ENCODE data around the gene PHRF1. TPM values are rescaled to one million over a fixed set of nuclear protein-coding genes. Genes with fewer than 3 reads are reported as not detected.
"Not testable (repeated sequence)": the region's sequence is repeated elsewhere in the genome, so short reads cannot be mapped to it uniquely, and the experiment has no call there.

Gene PHRF1
- total RNA-seq, 6 experiments from 2014 or later = 15.4 to 21.9 (median 20.3) TPM

DNA sequence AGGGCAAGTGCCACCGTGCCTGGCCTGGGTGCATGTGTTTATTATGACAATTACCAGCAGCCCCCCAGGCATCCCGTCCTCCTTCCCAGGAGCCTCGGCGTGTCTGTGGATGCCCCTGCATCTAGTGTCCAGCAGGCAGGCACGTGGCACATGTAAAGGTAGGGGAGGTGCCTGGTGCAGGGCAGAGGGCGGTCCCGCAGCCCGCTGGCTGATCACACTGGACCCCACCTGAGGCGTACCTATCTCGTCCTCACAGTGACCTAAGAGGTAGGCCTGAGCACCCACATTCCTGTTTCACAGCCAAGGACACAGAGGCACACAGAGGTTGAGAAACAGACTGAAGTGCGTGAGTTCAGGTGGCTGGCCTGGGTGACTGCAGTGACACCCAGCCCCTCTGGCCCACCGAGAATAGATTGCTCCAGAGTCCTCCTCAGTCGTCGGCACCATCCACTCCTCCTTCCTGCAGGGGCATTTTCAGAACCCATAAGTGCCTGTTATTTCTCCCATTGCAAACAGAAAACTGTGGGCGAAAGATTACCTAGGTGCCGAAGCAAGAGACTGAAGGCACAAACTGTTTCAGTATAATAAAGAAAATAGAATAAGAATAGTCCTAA is 3.0 kb upstream of the PHRF1 start:
- WGBS (ENCODE audit: insufficient coverage, low coverage, low lambda C conversion rate, missing lambda C conversion rate) = 63% methylated on average over 4 of the region's 16 CpGs
- no peak for ATAC-seq

DNA sequence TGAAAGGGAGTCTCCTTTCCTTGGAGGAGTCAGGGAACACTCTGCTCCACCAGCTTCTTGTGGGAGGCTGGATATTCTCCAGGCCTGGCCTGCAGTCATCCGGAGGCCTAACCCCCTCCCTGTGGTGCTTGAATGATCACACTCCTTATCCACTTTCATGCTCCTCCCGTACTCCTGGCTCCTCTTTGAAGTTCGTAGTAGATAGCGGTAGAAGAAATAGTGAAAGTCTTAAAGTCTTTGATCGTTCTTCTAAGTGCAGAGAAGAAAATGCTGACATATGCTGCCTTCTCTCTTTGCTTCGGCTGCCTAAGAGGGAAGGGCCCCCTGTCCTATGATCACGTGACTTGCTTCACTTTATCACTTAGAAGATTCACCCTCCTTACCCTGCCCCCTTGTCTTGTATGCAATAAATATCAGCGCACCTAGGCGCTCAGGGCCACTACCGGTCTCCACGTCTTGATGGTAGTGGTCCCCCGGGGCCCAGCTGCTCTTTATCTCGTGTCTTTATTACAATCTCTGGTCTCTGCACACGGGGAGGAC is 2.2 kb upstream of the PHRF1 start:
- H3K27me3 ChIP-seq; intact Hi-C loops (cut with DNase I); H3K4me3 ChIP-seq; H3K36me3 ChIP-seq; H3K9me3 ChIP-seq; H3K27ac ChIP-seq; ATAC-seq; DNase-seq: not testable (repeated sequence)
- H3K4me1 ChIP-seq = peaks cover 2 to 48% (median 13%) of the 10 kb centered on the region in 4 donors
- 57% methylated on average over 11 of the region's 14 CpGs for WGBS (ENCODE audit: insufficient coverage, low coverage, low lambda C conversion rate, missing lambda C conversion rate)

More for the DNA sequence above, 3.0 kb upstream of the PHRF1 start:
- no peaks in the 10 kb centered on the region for H3K9me3 ChIP-seq
- no peaks in the 10 kb centered on the region for H3K27me3 ChIP-seq
- no peak overlapping the region for H3K27ac ChIP-seq
- peaks cover 2 to 42% (median 9%) of the 10 kb centered on the region in 4 donors for H3K4me1 ChIP-seq
- H3K4me3 ChIP-seq = no peak overlapping the region
- H3K36me3 ChIP-seq = no peaks in the 10 kb centered on the region
- intact Hi-C loops (cut with DNase I) = no loop called here
- DNase-seq = peak in 2 of 3 donors; percentile 59 to 79
- TF ChIP-seq POLR2A (IDR thresholded peaks at IDR 0.05) = no peak

DNA sequence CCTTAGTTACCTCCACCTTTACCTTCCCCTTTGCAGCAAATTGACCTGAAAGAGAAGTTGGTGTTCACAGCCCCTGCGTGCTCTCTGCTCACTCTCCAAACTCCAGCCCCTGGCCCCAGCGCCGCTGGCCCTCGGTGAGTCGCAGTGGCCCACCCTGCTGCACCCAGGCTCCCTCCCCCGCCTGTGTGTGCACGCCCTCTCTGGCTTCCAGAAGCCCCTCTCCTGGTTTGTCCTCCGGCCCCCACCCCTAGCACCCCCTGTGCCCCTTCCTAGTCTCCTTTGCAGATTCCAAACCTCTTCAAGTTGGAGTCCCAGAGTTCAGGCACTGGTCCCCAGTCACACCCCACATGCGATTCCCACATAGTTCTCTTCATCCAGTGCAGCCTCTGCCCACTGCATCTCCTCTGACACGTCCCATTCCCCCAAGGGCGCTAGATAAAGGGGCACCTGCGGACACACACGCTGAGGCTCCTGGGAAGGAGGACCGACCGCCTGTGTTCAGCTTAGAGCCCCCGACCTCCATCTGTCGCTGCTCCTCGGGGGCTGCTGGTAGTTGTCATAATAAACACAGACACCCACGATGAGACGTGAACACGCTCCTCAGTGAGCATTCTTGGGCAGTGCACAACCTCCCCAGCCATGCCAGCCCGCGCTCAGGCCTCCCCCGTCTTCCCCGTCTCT is 1.5 kb upstream of the PHRF1 start:
- Histone ChIP-seq H3K36me3 (no peaks in the 10 kb centered on the region), H3K9me3 (no peaks in the 10 kb centered on the region), H3K27ac (no peak overlapping the region), H3K4me1 (peaks cover 2 to 48% (median 16%) of the 10 kb centered on the region in 4 donors), H3K27me3 (no peaks in the 10 kb centered on the region), H3K4me3 (peak overlapping the region; percentile 71 to 76 (median 74))
- TF ChIP-seq POLR2A (IDR thresholded peaks at IDR 0.05) = no peak
- TF ChIP-seq CTCF (IDR thresholded peaks at IDR 0.05) = no peak
- WGBS (ENCODE audit: insufficient coverage, low coverage, low lambda C conversion rate, missing lambda C conversion rate) = 35% methylated on average over 12 of the region's 25 CpGs
- ATAC-seq (no peak), DNase-seq (no peak)
- intact Hi-C loops (cut with DNase I) = no loop called here

DNA sequence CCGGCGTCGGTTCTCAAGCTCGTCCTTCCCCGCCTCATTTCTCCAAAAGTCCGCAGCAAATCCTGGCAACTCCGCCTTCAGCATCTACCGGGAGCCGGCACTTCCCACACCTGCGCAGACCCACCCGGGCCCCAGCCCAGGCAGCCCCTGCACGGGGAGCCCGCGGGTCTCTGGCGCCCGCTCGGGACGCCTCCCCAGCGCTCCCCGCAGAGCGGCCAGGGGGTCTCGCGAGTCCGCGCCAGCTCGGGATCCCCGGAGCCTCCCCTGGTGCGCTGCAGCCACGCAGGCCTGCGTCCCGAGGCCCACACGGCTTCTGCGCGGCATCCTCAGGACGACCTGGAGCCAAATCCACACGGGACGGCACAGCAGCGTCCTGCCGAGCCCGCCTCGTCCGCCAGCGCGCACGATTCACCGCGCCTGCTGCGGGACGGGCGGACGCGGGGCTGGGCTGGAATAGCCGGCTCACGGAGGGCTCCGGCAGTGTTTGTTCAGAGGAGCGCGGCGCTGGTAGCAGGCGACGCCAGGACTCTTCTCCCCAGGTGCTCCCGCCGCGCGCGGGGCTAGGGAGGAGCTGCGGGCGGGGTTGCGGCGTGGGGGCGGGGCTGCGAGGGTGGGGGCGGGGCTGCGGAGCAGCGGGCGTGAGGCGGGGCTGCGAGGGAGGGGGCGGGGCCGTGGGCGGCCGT is 816 bp upstream of the PHRF1 start:
- H3K27ac ChIP-seq = peak overlapping the region in 1 of 3 donors; percentile 25
- intact Hi-C loops (cut with DNase I) = no loop called here
- H3K4me1 ChIP-seq = peaks cover 2 to 54% (median 20%) of the 10 kb centered on the region in 4 donors
- H3K9me3 ChIP-seq = no peaks in the 10 kb centered on the region
- H3K27me3 ChIP-seq = no peaks in the 10 kb centered on the region
- no peaks in the 10 kb centered on the region for H3K36me3 ChIP-seq
- WGBS (ENCODE audit: insufficient coverage, low coverage, low lambda C conversion rate, missing lambda C conversion rate) = 0% methylated on average over 8 of the region's 81 CpGs
- no peak for DNase-seq
- peak in 2 of 4 donors; percentile 64 to 74 for ATAC-seq
- H3K4me3 ChIP-seq = peak overlapping the region; percentile 71 to 76 (median 74)
- no peak for TF ChIP-seq CTCF (IDR thresholded peaks at IDR 0.05)
- peak; percentile 24 for TF ChIP-seq POLR2A (IDR thresholded peaks at IDR 0.05)

- H3K9me3 ChIP-seq = no peaks in the 10 kb centered on the region
- peaks cover 0 to 3% (median 2%) of the 10 kb centered on the region in 4 donors for H3K36me3 ChIP-seq
- no peak for ATAC-seq
- TF ChIP-seq POLR2A (IDR thresholded peaks at IDR 0.05) = no peak
- TF ChIP-seq CTCF (IDR thresholded peaks at IDR 0.05) = no peak
- 0% methylated on average over 15 of the region's 48 CpGs for WGBS (ENCODE audit: insufficient coverage, low coverage, low lambda C conversion rate, missing lambda C conversion rate)
- peaks cover 2 to 65% (median 24%) of the 10 kb centered on the region in 4 donors for H3K4me1 ChIP-seq
- no peaks in the 10 kb centered on the region for H3K27me3 ChIP-seq
- H3K4me3 ChIP-seq = peak overlapping the region; percentile 85 to 95 (median 95)
- peak; percentile 39 to 59 (median 56) for DNase-seq
- intact Hi-C loops (cut with DNase I) = no loop called here
- peak overlapping the region; percentile 40 to 98 (median 43) for H3K27ac ChIP-seq
These were observed 741 bp downstream of the PHRF1 start for GRCh38 chr11:576811-577610.
